Rectal smooth muscle tissue (tissue), 1 donor: Measurements from ENCODE around the gene IFITM2.
"Not testable (repeated sequence)": the region's sequence is repeated elsewhere in the genome, so short reads cannot be mapped to it uniquely, and the experiment has no call there.

Experiments
- H3K27ac ChIP-seq: one replicate; pipeline ENCODE4 v1.7.0; 2013; ENCODE audit warnings: low read depth, low read length, inconsistent platforms
- H3K27me3 ChIP-seq: one replicate; pipeline ENCODE4 v1.7.0; 2013; ENCODE audit warnings: low read length; ENCODE audit not compliant: control insufficient read depth, insufficient read depth
- H3K36me3 ChIP-seq: one replicate; pipeline ENCODE4 v1.7.0; 2013; ENCODE audit warnings: low read length; ENCODE audit not compliant: control insufficient read depth, insufficient read depth
- H3K4me1 ChIP-seq: one replicate; pipeline ENCODE4 v1.7.0; 2013; ENCODE audit warnings: low read length; ENCODE audit not compliant: control insufficient read depth, insufficient read depth
- H3K4me3 ChIP-seq: one replicate; pipeline ENCODE4 v1.7.0; 2013; ENCODE audit warnings: low read length
- H3K9ac ChIP-seq: one replicate; pipeline ENCODE4 v1.7.0; 2013; ENCODE audit warnings: low read length

IFITM2 gene

DNA sequence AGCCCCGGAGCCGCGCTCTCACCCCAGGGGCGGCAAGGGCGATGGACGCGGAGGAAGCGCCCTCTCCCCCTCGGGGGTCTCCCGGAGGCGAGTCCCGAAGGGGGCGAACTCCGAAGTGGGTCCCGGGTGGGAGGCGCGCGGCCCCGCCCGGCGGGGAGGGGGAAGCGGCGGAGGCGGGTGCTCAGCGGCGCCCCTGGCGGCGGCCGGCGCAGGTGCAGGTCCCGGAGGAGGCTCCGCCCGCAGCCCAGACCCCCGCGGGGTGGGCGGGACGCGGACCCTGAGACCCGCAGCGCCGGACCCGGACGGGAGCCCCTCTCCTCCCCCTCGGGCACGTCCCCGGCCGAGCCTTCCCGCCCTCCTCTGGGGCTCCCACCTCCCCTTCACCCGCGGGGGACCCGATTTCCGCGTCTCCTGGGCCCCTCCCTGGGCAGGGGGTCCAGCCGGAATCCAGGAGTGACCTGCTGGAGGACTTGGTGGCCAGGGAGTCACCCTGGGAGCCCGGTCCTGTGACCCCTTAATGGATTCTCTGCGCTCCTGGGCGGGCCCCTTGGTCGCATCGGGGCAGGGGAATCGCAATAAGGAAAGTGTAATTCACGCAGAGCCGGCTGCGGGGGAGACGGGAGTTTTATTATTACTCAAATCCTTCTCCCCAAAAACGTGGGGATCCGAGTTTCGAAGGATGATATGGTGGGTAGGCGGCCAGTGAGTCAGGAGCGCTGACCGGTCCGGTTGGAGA is 3.6 kb downstream of the IFITM2 start:
- H3K4me1 ChIP-seq, H3K9ac ChIP-seq, H3K27me3 ChIP-seq, H3K36me3 ChIP-seq: not testable (repeated sequence)
- peak overlapping the region; percentile 52 for H3K4me3 ChIP-seq
- peak overlapping the region; percentile 49 for H3K27ac ChIP-seq

GRCh38 chr11:312092-312816 is 4.6 kb downstream of the IFITM2 start:
- peak overlapping the region; percentile 52 for H3K4me3 ChIP-seq
- no peaks in the 10 kb centered on the region for H3K4me1 ChIP-seq
- no peak overlapping the region for H3K9ac ChIP-seq
- H3K27me3 ChIP-seq, result peaks cover 6% of the 10 kb centered on the region
- no peaks in the 10 kb centered on the region for H3K36me3 ChIP-seq
- H3K27ac ChIP-seq, result peak overlapping the region; percentile 66

DNA sequence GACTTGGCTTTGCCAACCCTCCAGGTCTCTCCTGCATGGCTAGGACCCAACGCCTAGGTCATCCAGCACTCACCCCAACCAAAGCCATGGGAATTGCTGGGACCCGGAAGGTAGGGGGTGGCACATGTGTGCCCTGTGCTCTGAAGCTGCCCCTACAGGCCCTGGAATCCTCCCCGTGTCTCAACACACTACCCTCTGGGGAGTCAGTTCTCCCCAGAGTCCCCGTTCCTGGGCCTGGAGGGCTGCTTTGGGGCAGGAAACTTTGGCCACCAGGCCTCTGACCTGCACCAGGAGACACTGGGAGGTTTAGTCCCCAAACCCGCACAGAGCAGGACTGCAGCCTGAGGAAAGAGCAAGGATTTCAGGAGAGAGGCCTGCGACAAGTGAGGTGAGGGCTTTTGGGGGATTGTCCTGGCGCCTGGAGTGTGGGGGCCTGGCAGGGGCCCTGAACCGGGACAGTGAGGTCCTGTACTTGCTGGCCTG is 5.7 kb downstream of the IFITM2 start:
- Histone ChIP-seq H3K4me3 (peak overlapping the region; percentile 79), H3K36me3 (no peaks in the 10 kb centered on the region), H3K9ac (peak overlapping the region; percentile 61), H3K27me3 (peaks cover 6% of the 10 kb centered on the region), H3K4me1 (no peaks in the 10 kb centered on the region), H3K27ac (peak overlapping the region; percentile 66)

DNA sequence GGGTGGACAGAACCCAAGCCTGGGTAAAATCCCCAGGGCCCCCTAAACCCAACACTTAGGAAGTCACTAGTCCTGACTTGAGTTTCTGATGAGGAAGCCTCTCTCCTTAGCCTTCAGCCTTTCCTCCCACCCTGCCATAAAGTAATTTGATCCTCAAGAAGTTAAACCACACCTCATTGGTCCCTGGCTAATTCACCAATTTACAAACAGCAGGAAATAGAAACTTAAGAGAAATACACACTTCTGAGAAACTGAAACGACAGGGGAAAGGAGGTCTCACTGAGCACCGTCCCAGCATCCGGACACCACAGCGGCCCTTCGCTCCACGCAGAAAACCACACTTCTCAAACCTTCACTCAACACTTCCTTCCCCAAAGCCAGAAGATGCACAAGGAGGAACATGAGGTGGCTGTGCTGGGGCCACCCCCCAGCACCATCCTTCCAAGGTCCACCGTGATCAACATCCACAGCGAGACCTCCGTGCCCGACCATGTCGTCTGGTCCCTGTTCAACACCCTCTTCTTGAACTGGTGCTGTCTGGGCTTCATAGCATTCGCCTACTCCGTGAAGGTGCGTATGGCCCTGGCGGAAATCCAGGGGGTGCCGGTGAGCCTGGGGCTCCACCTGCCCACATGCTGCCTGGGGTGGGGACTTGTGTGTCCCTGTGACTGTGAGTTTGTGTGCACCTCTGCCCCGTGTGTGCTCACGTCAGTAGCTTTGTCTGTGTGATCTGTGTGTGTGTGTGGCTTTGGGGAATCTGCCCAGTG is 6.4 kb downstream of the IFITM2 start, which contains the start of gene IFITM1:
Gene IFITM1, plus strand, starts transcription at position 254 of the 767 bp plus-strand sequence. Its CDS starts 131 bp downstream, at position 385.
- Histone ChIP-seq H3K4me3 (peak within 1 kb of the TSS; percentile 79), H3K27me3 (peaks cover 6% of the 10 kb centered on the region), H3K4me1 (no peaks in the 10 kb centered on the region)

GRCh38 chr11:314554-314875 is 6.9 kb downstream of the IFITM2 start:
- H3K27ac ChIP-seq, result peak overlapping the region; percentile 66
- H3K9ac ChIP-seq, result peak overlapping the region; percentile 61
- H3K4me1 ChIP-seq, H3K36me3 ChIP-seq, H3K27me3 ChIP-seq: not testable (repeated sequence)
- peak overlapping the region; percentile 79 for H3K4me3 ChIP-seq

More for the DNA sequence above, 6.4 kb downstream of the IFITM2 start, which contains the start of gene IFITM1:
- Histone ChIP-seq H3K27ac (peak within 1 kb of the TSS; percentile 66), H3K9ac (peak within 1 kb of the TSS; percentile 61), H3K36me3 (no peaks in the 10 kb centered on the region)

DNA sequence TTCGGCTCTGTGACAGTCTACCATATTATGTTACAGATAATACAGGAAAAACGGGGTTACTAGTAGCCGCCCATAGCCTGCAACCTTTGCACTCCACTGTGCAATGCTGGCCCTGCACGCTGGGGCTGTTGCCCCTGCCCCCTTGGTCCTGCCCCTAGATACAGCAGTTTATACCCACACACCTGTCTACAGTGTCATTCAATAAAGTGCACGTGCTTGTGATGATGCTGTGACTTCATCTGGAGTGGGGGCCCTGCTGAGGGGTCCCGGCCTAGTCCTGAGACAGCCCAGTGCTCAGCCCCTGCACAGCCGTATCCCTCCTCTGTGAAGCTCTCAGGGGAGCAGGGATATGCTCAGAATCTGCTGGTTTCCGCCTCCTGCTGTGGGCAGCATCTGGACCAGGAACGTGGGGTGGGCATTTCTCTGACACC is 7.5 kb downstream of the IFITM2 start:
- no peaks in the 10 kb centered on the region for H3K4me1 ChIP-seq
- no peaks in the 10 kb centered on the region for H3K36me3 ChIP-seq
- no peak overlapping the region for H3K27ac ChIP-seq
- H3K27me3 ChIP-seq, result peaks cover 6% of the 10 kb centered on the region
- H3K9ac ChIP-seq, result no peak overlapping the region
- peak overlapping the region; percentile 58 for H3K4me3 ChIP-seq

GRCh38 chr11:315516-315994 is 7.9 kb downstream of the IFITM2 start:
- Histone ChIP-seq H3K36me3 (peaks cover 2% of the 10 kb centered on the region), H3K4me3 (peak overlapping the region; percentile 58), H3K27me3 (peaks cover 6% of the 10 kb centered on the region), H3K9ac (no peak overlapping the region), H3K27ac (no peak overlapping the region), H3K4me1 (no peaks in the 10 kb centered on the region)

DNA sequence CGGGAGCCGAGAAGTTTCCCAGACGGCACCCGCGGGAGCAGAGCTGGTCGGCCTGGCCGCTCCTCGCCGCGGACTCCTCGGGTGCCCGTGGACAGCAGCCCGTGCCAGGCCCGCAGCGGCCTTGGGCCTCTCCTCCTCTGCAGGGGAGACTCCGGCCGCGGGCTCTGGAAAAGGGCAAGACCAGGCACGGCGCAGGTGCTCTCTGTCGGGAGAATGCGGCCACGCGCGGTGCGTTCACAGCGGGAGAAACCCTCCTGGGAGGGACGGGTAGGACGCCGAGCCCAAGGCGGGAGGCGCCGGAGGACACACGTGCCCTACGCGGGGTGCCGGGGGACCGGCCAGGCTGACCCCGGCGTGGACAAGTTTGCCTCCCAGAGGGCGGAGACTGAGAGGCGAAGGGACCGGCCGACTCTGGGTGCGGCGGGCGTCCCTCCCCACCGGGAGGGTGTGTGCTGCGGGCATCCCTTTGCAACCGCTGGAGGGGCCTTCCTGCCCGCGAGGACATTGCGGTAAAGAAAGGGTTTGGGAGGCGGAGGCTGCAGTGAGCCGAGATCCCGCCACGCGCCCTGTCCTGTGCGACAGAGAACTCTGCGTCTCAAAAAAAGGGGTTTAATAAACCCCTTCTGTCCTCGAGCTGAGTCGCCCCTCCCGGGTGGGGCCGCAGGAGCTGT is 8.6 kb downstream of the IFITM2 start:
- Histone ChIP-seq H3K4me3 (peak overlapping the region; percentile 58), H3K36me3 (peaks cover 2% of the 10 kb centered on the region), H3K9ac (no peak overlapping the region), H3K4me1 (no peaks in the 10 kb centered on the region), H3K27ac (peak overlapping the region; percentile 30), H3K27me3 (peaks cover 6% of the 10 kb centered on the region)

GRCh38 chr11:316891-317301 is 9.3 kb downstream of the IFITM2 start:
- no peaks in the 10 kb centered on the region for H3K4me1 ChIP-seq
- no peak overlapping the region for H3K9ac ChIP-seq
- H3K4me3 ChIP-seq, result peak overlapping the region; percentile 58
- H3K27ac ChIP-seq, result no peak overlapping the region
- H3K36me3 ChIP-seq, result peaks cover 2% of the 10 kb centered on the region
- H3K27me3 ChIP-seq, result peaks cover 6% of the 10 kb centered on the region

- not testable (repeated sequence) for H3K27ac ChIP-seq, H3K4me3 ChIP-seq, H3K4me1 ChIP-seq, H3K27me3 ChIP-seq, H3K9ac ChIP-seq, H3K36me3 ChIP-seq
Observed at GRCh38 chr11:317668-318404, 10.2 kb downstream of the IFITM2 start.

DNA sequence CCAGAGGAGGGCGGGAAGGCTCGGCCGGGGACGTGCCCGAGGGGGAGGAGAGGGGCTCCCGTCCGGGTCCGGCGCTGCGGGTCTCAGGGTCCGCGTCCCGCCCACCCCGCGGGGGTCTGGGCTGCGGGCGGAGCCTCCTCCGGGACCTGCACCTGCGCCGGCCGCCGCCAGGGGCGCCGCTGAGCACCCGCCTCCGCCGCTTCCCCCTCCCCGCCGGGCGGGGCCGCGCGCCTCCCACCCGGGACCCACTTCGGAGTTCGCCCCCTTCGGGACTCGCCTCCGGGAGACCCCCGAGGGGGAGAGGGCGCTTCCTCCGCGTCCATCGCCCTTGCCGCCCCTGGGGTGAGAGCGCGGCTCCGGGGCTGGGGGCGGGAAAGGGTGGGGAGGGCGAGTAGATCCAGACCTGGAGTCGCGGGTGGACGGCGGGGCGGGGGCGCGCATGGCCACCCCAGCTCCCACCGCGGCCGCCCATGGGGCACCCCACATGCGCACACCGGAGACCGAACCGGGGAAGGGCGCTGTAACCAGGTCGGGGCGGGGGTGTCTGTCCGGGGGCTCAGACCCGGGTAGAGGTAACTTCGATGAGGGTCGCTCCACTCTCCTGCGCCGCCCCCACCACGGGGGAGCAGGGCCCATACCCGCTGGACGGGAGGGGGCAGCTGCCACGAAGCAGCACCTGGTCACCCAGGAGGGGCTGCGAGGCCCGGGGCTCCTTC is 10.9 kb downstream of the IFITM2 start:
- Histone ChIP-seq H3K4me3 (peak overlapping the region; percentile 60), H3K27ac (peak overlapping the region; percentile 99)
- not testable (repeated sequence) for H3K4me1 ChIP-seq, H3K9ac ChIP-seq, H3K27me3 ChIP-seq, H3K36me3 ChIP-seq
